Gastrocnemius medialis (tissue), 4 donors: ENCODE results near the gene RPL39L.

ENCODE experiments used
- POLR2A ChIP-seq, 2 donors: fragments of 450-650 bp; IDR thresholded peaks; one replicate each; pipeline ENCODE4 v1.6.1; 2017; ENCODE audit warnings: antibody characterized with exemption in 2 of 2, mild to moderate bottlenecking in 2 of 2, moderate library complexity in 2 of 2
- TF ChIP-seq, protein P1 (sequence below), 5 experiments: fragments of 450-650 bp in 3 of 5; fragments of 200-600 bp in 2 of 5; sonication (generic) in 2 of 5; IDR thresholded peaks in 4 of 5; conservative IDR thresholded peaks in 1 of 5; 1 replicate in 4 of 5; 2 replicates in 1 of 5; pipeline ENCODE4 v1.5.1; 2016 to 2019; ENCODE audit warnings: antibody characterized with exemption in 5 of 5, mild to moderate bottlenecking in 3 of 5, moderate library complexity in 3 of 5

DNA sequence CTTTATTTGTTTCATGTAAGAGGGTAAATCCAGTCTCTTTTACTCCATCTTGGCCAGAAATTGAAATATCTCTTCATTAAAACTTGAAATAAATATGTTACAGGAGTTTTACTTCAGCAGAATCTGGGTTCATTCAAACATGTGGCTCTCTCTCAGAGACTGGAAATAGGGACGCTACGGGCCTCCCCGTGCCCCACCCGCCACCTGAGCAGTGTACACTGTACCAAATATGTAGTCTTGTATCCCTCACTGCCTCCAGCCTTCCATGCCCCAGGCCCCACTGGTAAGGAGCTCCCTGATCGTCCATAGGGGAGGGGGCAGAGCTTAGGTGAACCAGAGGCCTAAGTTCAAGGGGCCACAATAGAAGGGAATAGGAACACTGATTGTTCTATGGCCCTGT is 36.0 kb downstream of the RPL39L start:
- TF ChIP-seq, protein P1, sequence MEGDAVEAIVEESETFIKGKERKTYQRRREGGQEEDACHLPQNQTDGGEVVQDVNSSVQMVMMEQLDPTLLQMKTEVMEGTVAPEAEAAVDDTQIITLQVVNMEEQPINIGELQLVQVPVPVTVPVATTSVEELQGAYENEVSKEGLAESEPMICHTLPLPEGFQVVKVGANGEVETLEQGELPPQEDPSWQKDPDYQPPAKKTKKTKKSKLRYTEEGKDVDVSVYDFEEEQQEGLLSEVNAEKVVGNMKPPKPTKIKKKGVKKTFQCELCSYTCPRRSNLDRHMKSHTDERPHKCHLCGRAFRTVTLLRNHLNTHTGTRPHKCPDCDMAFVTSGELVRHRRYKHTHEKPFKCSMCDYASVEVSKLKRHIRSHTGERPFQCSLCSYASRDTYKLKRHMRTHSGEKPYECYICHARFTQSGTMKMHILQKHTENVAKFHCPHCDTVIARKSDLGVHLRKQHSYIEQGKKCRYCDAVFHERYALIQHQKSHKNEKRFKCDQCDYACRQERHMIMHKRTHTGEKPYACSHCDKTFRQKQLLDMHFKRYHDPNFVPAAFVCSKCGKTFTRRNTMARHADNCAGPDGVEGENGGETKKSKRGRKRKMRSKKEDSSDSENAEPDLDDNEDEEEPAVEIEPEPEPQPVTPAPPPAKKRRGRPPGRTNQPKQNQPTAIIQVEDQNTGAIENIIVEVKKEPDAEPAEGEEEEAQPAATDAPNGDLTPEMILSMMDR (IDR thresholded peaks at IDR 0.05 in 4 of 5, conservative IDR thresholded peaks at IDR 0.05 in 1 of 5): no peak
- no peak for TF ChIP-seq POLR2A (IDR thresholded peaks at IDR 0.05)
